SK-N-MC (cell line): ENCODE results near the gene COL4A1.

ENCODE experiments used
- DNase-seq: peaks from one replicate; pipeline ENCODE4 v3.0.0-alpha.2; 2011; ENCODE audit warnings: low read depth, low spot score
- H3K27ac ChIP-seq: fragments of 200-600 bp; sonication (generic); 2 replicates; pipeline ENCODE4 v1.5.1; 2016; ENCODE audit warnings: mixed run types
- H3K36me3 ChIP-seq: fragments of 200-600 bp; sonication (generic); 2 replicates; pipeline ENCODE4 v1.6.1; 2017; ENCODE audit warnings: antibody characterized with exemption, low read length, mixed read lengths; ENCODE audit not compliant: insufficient read depth
- H3K4me3 ChIP-seq: fragments of 200-600 bp; sonication (generic); 2 replicates; pipeline ENCODE4 v1.5.1; 2016
- H3K9ac ChIP-seq: fragments of 200-600 bp; sonication (generic); 2 replicates; pipeline ENCODE4 v1.8.0; 2017; ENCODE audit warnings: mixed run types, mixed read lengths; ENCODE audit not compliant: insufficient read length
- H3K9me3 ChIP-seq: fragments of 200-600 bp; sonication (generic); 2 replicates; pipeline ENCODE4 v1.6.1; 2017; ENCODE audit warnings: low read depth, mild to moderate bottlenecking, antibody characterized with exemption, low read length, moderate library complexity, mixed read lengths
- EZH2 ChIP-seq: fragments of 200-600 bp; sonication (generic); IDR thresholded peaks from one replicate; pipeline ENCODE4 v1.6.1; 2017; ENCODE audit warnings: antibody characterized with exemption
- FOXP2 ChIP-seq: optimal IDR thresholded peaks from 2 replicates; pipeline ENCODE3; 2011; ENCODE audit warnings: mild to moderate bottlenecking, moderate library complexity; ENCODE audit not compliant: insufficient read depth; ENCODE audit errors: extremely low read length, control extremely low read depth
- POLR2AphosphoS5 ChIP-seq: IDR thresholded peaks from 2 replicates; pipeline ENCODE4 v1.6.1; 2012; ENCODE audit warnings: mild to moderate bottlenecking, low read depth, low read length, borderline replicate concordance

The COL4A1 gene

DNA sequence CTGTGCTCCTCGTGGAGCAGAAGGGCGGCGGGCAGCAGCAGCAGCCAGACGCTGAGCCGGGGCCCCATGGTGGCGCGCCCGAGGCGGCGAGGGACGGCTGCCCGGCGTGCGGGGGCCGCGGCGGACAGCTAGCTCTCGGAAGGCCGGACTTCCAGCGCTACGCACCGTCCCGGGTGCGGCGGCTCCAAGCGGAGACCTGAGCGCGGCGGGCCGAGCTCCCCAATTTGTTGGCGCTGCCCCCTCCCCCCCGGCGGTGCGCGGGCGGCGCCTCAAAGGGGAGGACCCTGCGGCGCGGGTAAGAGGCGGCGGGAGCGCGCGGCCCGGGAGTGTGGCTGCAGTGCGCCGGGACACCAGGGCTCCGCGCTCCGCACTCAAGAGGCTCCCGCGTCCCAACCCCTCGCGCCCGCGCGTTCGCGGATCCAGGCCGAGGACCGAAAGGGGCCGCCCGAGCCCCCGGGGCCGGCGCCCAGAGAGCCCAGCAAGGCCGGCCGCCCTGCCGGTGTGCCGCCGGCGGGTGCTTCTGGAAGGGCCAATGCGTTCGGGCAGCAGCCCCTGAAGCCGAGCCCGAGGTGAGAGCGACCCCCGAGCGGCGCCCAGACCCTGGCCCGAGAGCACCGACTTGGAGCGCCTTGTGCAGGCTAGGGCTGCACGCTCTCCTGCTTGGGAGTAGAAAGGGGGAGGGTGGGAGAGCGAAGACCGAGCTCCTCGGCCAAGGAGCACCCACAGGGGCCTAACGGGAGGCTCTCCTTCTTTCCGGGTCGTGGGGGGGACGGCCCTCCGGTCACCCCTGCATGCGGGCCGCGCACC lies at the start of gene COL4A1, which contains the start of gene COL4A2:
Gene COL4A1 (minus strand): TSS at position 198 of the 807 bp plus-strand sequence. CDS start 130 bp downstream, at position 68.
Gene COL4A2 (plus strand): TSS at position 325 of the 807 bp plus-strand sequence. CDS start 620 bp downstream, outside the sequence.
- peak within 1 kb of the TSS; percentile 99 for H3K4me3 ChIP-seq
- TF ChIP-seq EZH2 (no peak), FOXP2 (no peak), POLR2AphosphoS5 (peak; percentile 69; the same call in 1 of the 2 replicates)
- H3K27ac ChIP-seq: 0 out of 2 replicates have a peak within 1 kb of the TSS, but pooled peaks have one; percentile 19
- no peak for DNase-seq
- no peaks in the 10 kb centered on the region for H3K9me3 ChIP-seq
- peaks cover 10% of the 10 kb centered on the region for H3K36me3 ChIP-seq
- H3K9ac ChIP-seq: peak within 1 kb of the TSS; percentile 91

DNA sequence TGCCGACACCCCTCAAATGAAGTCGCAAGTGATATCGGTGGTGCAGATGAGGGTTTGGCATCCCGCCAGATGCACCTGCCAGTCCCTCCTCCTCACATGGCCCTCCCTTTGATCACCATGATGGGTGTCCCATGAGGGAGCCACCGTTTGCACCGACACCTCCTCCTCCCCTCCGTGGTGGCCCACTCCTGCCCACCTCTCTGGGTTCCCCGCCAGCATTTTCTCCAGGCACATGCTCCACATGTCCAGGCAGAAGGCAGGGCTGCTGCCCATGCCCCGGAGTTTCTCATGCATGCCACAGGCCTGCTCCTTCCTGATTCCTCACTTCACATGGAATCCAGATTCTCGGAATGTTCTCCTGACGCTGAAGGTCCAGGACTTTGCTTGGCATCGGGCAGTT lies 49.4 kb upstream of the COL4A1 start:
- no peak overlapping the region for H3K27ac ChIP-seq
- no peak overlapping the region for H3K4me3 ChIP-seq
- H3K9ac ChIP-seq: no peak overlapping the region
- H3K9me3 ChIP-seq: no peaks in the 10 kb centered on the region
- DNase-seq: no peak
- peaks cover 6% of the 10 kb centered on the region; the same call in 1 of the 2 replicates for H3K36me3 ChIP-seq
- TF ChIP-seq FOXP2: no peak
- TF ChIP-seq EZH2: no peak
- no peak for TF ChIP-seq POLR2AphosphoS5

DNA sequence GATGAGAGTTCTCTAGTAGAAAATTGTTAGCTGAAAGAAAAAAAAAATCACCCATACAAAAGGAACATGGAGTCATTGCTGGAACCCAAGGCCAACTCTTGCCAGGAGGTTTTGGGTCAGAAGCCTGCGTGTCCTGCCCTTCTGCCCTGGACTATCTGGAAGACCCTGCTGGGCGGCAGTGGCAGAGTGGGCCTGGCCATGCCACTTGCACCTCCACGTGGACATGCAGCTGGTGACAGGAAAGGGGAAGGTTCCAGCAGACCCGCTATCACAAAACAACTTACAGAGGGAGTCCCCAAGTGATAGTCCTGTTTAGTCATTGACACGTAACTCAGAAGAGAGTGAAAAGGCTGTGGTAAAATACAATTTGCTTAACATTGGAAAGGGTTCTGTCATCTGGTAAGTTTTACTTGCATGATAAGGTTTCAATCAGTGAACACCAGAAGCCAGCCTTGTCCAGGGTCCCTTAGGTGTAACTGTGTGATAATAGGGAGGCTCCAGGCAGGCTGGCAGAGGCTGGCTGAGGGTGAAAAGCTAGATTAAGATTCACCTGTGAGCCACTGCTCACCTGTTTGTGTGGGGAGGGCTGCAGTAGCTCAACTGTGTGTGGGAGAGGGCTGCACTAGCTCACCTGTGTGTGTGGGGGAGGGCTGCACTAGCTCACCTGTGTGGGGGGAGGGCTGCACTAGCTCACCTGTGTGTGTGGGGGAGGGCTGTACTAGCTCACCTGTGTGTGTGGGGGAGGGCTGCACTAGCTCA lies 47.9 kb upstream of the COL4A1 start:
- Histone ChIP-seq H3K4me3 (no peak overlapping the region), H3K9ac (no peak overlapping the region), H3K9me3 (no peaks in the 10 kb centered on the region), H3K36me3 (peaks cover 6% of the 10 kb centered on the region; the same call in 1 of the 2 replicates), H3K27ac (no peak overlapping the region)
- no peak for DNase-seq
- TF ChIP-seq EZH2 (no peak), FOXP2 (no peak), POLR2AphosphoS5 (no peak)

DNA sequence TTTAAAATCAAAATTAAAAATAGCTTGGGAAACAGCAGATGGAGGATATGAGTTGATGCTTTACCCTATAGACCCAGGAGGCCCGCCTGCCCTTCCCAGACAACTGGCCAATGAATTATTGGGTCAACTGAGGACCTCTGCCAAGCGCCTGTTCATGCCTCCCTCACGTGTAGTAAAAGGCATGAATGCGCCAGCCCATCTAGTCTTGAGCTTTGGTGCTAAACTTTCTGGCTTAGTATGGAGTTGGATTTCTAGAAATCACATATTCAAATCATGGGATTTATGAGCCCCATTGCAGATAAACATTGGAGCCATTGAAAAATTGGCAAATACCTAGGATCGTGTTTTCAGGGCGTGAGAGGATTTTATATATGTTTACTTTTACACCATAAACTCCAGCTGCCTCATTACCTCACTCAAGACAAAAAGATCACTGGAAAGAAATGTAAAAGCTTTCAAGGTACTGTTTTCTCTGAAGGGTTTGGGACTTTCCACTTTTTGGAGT lies 47.2 kb upstream of the COL4A1 start:
- no peak overlapping the region for H3K9ac ChIP-seq
- no peaks in the 10 kb centered on the region for H3K9me3 ChIP-seq
- TF ChIP-seq FOXP2 (no peak), POLR2AphosphoS5 (no peak), EZH2 (no peak)

DNA sequence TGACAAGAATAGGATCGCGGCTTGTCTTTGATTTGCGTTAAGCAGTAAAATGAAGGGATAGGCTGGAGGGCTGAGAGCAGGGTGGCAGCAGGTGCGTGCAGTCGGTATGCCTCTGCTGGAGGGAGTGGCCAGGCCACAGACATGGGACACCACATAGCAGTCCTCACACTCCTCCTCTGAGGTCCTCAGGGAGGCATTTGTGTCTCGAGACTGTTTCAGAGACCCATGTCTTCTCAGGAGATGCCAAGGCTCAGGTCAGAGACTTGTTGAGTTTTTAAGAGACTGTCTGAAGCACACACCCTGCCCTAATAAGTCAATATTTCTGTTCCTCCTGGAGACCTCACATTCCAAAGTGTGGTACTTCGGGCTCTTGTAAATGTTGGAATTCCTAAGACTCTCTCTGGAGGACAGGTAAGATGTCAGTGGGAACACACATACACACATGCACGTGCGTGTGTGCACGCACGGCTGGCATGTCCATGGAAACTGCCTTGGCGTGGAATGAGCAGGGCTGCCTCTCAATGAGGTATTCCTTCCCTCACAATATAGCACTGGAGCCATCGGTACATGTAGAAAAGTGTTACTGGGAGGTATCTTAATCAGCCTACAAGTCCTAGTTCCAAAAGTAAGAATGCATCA lies 46.5 kb upstream of the COL4A1 start:
- no peak for TF ChIP-seq POLR2AphosphoS5
- TF ChIP-seq FOXP2: no peak
- TF ChIP-seq EZH2: no peak
- Histone ChIP-seq H3K27ac (no peak overlapping the region), H3K36me3 (peaks cover 3% of the 10 kb centered on the region; the same call in 1 of the 2 replicates), H3K9ac (no peak overlapping the region), H3K9me3 (no peaks in the 10 kb centered on the region), H3K4me3 (no peak overlapping the region)
- no peak for DNase-seq

More for the DNA sequence above, 47.2 kb upstream of the COL4A1 start:
- Histone ChIP-seq H3K36me3 (peaks cover 6% of the 10 kb centered on the region; the same call in 1 of the 2 replicates), H3K4me3 (no peak overlapping the region), H3K27ac (no peak overlapping the region)
- DNase-seq: no peak

DNA sequence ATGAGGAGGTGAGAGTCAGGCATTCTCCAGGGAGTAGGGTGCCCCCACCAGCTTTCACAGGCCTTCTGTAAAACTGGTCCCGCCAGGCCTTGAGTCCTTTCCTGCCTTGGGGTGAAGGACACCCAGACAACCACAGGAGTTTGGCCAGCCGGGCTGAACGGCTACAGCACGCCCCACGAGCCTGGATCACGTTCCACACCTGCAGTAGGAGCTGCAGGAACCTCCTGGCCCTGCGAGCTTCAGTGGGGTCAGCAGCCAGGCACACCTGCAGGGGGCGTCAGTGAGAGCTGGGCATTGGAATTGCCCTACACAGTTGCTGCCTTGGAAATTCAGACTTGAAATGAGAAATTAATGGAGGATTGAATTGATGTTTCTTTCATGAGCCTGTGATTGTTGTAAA lies 45.8 kb upstream of the COL4A1 start:
- no peaks in the 10 kb centered on the region for H3K36me3 ChIP-seq
- no peak overlapping the region for H3K4me3 ChIP-seq
- H3K27ac ChIP-seq: no peak overlapping the region
- TF ChIP-seq EZH2: no peak
- no peak for TF ChIP-seq FOXP2
- no peak for TF ChIP-seq POLR2AphosphoS5
- no peak for DNase-seq
- H3K9me3 ChIP-seq: no peaks in the 10 kb centered on the region
- no peak overlapping the region for H3K9ac ChIP-seq

DNA sequence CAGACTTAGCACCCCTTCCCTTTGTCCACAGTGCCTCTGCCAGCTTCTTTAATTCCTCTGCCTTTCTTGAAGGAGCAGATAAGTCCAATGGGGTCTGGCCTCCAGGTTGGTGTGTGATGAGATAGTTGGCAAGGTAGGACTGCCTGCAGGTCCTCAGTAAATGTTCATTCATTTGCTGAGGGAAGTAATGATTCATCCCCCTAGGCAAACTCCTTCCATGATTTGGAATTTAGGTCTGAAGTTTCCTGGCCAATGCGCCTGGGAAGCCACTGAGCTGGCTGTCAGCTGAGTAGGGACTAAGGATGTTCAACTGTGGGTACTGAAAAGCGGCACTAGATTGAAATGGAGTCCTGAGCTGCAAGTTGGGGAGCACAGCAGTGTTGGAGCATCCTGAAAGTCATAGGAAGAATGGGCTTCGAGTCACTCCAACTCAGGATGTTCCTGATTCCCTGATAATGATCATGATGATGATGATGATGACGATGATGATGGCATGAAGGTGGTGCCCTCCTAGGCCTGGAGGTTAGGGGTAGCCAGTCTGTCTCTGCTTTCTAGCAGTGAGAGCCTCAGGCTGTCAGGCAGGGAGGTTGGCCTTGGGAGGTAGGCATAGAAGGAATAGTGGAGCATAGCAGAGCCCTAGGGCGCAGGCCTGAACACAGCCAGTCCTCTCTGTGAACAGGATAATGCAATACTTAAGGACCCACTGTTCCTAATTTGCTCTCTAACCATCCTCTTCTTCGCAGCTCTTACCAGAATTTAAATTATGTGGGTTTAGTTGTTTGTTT lies 44.9 kb upstream of the COL4A1 start:
- TF ChIP-seq POLR2AphosphoS5 (no peak), FOXP2 (no peak), EZH2 (no peak)
- DNase-seq: no peak
- no peak overlapping the region for H3K27ac ChIP-seq

More for the DNA sequence above, 44.9 kb upstream of the COL4A1 start:
- Histone ChIP-seq H3K36me3 (no peaks in the 10 kb centered on the region), H3K4me3 (no peak overlapping the region), H3K9ac (no peak overlapping the region), H3K9me3 (no peaks in the 10 kb centered on the region)
